ENCODE data around the gene PRKRIP1.
A peak's percentile ranks its signal among the peaks of the same experiment; 100 is the strongest.
"Not testable (repeated sequence)": the region's sequence is repeated elsewhere in the genome, so short reads cannot be mapped to it uniquely, and the experiment has no call there.

The PRKRIP1 gene

DNA sequence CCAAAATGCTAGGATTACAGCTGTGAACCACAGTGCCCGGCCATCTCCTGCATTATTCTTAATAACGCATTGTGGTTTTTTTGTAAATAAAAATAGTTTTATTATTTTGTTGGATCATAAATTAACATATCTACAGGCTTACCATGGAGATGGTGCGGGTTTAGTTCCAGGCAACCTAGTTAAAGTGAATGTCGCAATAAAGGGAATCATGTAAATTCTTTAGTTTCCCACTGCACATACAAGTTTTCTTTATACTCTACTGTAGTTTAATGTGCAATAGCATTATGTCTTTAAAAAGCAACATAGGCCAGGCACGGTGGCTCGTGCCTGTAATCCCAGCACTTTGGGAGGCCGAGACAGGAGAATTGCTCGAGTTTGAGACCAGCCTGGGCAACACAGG is 2.4 kb downstream of the PRKRIP1 start:
- no peak for DNase-seq (ENCODE audit: low read depth)
- H3K4me3 ChIP-seq (ENCODE audit: low read length), result no peak overlapping the region
- TF ChIP-seq CTCF (conservative IDR thresholded peaks at IDR 0.05; ENCODE audit: low read depth, low read length), result no peak

DNA sequence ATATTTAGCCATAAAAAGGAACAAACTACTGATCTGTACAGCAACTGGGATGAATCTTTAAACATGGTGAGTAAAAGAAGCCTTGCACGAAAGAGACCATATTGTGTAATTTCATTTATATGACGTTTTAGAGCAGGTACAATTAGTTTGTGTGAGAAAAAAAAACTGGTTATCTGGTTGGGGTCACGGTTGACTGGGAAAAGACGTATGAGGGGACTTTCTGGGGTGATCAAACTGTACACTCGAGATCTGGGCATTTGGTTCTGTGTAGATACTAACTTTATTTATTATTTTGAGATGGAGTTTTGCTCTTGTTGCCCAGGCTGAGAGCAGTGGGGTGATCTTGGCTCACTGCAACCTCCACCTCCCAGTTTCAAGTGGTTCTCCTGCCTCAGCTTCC is 4.2 kb downstream of the PRKRIP1 start:
- DNase-seq (ENCODE audit: low read depth), result no peak
- TF ChIP-seq CTCF (conservative IDR thresholded peaks at IDR 0.05; ENCODE audit: low read depth, low read length), result no peak
- no peak overlapping the region for H3K4me3 ChIP-seq (ENCODE audit: low read length)

DNA sequence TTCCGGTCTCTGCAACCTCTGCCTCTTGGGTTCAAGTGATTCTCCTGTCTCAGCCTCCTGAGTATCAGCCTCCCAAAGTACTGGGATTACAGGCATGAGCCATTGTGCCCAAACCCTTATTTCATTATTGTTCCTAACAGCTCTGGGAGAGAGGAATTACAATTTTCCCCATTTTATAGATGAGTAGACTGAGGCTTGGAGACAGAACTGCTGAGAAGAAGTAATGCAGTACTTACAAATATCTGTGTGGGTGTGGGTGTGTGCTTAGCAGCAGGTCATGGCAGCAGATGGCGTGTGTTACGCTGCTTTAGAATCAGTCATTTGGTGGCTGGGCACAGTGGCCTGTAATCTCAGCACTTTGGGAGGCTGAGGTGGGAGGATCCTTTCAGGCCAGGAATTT is 7.4 kb downstream of the PRKRIP1 start:
- H3K4me3 ChIP-seq (ENCODE audit: low read length), result no peak overlapping the region
- DNase-seq (ENCODE audit: low read depth), result no peak
- TF ChIP-seq CTCF (conservative IDR thresholded peaks at IDR 0.05; ENCODE audit: low read depth, low read length), result no peak

GRCh38 chr7:102404005-102404861 is 8.1 kb downstream of the PRKRIP1 start:
- TF ChIP-seq CTCF (conservative IDR thresholded peaks at IDR 0.05; ENCODE audit: low read depth, low read length), result peak; percentile 64
- no peak overlapping the region for H3K4me3 ChIP-seq (ENCODE audit: low read length)
- DNase-seq (ENCODE audit: low read depth), result no peak

GRCh38 chr7:102404862-102405188 is 8.7 kb downstream of the PRKRIP1 start:
- DNase-seq (ENCODE audit: low read depth); H3K4me3 ChIP-seq (ENCODE audit: low read length): not testable (repeated sequence)

DNA sequence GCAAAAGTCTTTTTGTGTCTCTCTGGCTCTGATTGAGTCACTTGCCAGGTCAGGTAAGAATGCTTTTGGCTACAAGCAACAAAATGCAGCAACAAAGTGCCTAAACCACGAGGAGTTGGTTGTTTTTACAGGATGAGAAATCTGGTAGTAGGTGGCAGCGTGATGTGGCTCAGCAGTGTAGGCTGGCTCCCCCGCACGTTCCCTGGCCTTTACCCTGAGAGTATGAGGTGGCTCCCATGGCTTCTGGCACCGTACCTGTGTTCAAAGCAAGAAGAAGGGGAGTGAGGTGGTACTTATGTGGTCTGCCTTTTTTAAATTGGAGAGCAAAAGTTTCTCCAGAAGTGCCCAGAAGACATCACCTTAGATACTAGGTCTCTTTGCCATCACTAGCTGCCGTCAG is 11.7 kb downstream of the PRKRIP1 start:
- TF ChIP-seq CTCF (conservative IDR thresholded peaks at IDR 0.05; ENCODE audit: low read depth, low read length), result no peak
- H3K4me3 ChIP-seq (ENCODE audit: low read length), result no peak overlapping the region

DNA sequence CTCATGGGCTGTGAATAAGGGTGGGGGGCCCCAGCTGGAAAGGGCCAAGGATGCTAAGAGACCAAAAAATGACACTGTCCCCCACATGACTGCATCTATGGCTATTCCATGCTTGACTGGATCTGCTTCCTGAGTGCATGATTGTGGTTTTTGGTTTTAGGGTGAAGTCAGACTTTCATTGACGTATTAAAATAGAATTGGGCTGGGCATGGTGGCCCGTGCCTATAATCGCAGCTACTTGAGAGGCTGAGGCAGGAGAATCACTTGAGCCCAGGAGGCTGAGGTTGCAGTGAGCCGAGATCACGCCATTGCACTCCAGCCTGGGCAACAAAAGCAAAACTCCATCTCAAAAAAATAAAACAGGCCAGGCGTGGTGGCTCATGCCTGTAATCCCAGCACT is 12.4 kb downstream of the PRKRIP1 start:
- DNase-seq (ENCODE audit: low read depth); H3K4me3 ChIP-seq (ENCODE audit: low read length): not testable (repeated sequence)

More for the DNA sequence above, 11.7 kb downstream of the PRKRIP1 start:
- DNase-seq (ENCODE audit: low read depth), result no peak

GRCh38 chr7:102409340-102409739 is 13.2 kb downstream of the PRKRIP1 start:
- DNase-seq (ENCODE audit: low read depth), result no peak
- H3K4me3 ChIP-seq (ENCODE audit: low read length), result no peak overlapping the region
- no peak for TF ChIP-seq CTCF (conservative IDR thresholded peaks at IDR 0.05; ENCODE audit: low read depth, low read length)
